ENCODE results near the gene ABO.
"Not testable (repeated sequence)": the region's sequence is repeated elsewhere in the genome, so short reads cannot be mapped to it uniquely, and the experiment has no call there.

ABO gene

DNA sequence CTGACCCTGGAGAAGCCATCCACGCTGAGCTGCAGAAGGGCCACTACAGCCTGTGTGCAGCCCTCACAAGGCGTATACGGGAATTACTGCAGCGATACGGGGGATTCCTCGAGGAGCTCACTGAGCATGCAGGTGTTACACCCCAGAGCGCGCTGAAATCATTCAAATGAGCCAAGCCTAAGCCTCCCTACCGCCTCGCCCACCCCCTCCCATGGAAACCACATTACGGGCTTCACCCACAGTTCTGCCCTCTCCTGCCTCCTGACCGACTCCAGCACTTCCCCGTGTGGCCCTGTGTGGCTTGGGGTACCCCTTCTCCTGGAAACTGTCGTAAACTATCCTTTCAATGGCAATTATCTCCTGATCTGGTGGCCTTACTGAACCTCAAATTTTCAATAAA, 47.7 kb upstream of the ABO start:
- no peaks in the 10 kb centered on the region for H4K20me1 ChIP-seq (ENCODE audit: insufficient read depth, low read length, poor library complexity, severe bottlenecking)
- TF ChIP-seq, protein P1, sequence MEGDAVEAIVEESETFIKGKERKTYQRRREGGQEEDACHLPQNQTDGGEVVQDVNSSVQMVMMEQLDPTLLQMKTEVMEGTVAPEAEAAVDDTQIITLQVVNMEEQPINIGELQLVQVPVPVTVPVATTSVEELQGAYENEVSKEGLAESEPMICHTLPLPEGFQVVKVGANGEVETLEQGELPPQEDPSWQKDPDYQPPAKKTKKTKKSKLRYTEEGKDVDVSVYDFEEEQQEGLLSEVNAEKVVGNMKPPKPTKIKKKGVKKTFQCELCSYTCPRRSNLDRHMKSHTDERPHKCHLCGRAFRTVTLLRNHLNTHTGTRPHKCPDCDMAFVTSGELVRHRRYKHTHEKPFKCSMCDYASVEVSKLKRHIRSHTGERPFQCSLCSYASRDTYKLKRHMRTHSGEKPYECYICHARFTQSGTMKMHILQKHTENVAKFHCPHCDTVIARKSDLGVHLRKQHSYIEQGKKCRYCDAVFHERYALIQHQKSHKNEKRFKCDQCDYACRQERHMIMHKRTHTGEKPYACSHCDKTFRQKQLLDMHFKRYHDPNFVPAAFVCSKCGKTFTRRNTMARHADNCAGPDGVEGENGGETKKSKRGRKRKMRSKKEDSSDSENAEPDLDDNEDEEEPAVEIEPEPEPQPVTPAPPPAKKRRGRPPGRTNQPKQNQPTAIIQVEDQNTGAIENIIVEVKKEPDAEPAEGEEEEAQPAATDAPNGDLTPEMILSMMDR (conservative IDR thresholded peaks at IDR 0.05; ENCODE audit: low read length): no peak
- TF ChIP-seq EZH2phosphoT487 (IDR thresholded peaks at IDR 0.05; ENCODE audit: borderline replicate concordance): no peak
- H3K27me3 ChIP-seq (ENCODE audit: insufficient read depth, low read length, poor library complexity, severe bottlenecking): no peaks in the 10 kb centered on the region

DNA sequence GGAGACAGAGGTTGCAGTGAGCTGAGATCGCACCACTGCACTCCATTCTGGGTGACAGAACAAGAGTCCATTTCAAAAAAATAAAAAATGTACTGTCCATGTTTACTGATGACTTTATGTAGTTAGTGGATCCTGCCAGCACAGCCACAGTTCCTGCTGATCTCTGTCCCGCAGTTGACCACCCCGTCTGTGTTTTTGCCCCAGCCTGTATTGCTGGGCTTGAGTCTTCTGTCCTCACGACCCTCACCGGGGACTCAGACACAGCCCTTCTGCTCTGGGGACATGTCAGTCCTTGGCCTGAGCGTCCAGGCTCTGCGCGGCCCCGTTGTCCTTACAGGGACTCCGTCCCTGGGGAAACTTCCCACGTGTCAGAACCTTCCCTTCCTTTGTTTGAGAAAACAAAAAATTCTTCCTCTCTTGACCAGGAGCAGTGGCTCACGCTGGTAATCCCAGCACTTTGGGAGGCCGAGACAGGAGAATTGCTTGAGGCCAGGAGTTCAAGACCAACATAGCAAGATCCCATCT, 46.5 kb upstream of the ABO start:
- H3K9me3 ChIP-seq (ENCODE audit: insufficient read depth, low read depth, low read length): no peaks in the 10 kb centered on the region
- no peaks in the 10 kb centered on the region for H3K79me2 ChIP-seq (ENCODE audit: insufficient read depth, low read length)
- H3F3A ChIP-seq (ENCODE audit: low read depth): no peaks in the 10 kb centered on the region
- TF ChIP-seq EZH2phosphoT487 (IDR thresholded peaks at IDR 0.05; ENCODE audit: borderline replicate concordance): no peak
- TF ChIP-seq, protein P1 (conservative IDR thresholded peaks at IDR 0.05; ENCODE audit: low read length): no peak
- H3K27me3 ChIP-seq (ENCODE audit: insufficient read depth, low read length, poor library complexity, severe bottlenecking): no peaks in the 10 kb centered on the region
- no peaks in the 10 kb centered on the region for H4K20me1 ChIP-seq (ENCODE audit: insufficient read depth, low read length, poor library complexity, severe bottlenecking)
- no peak overlapping the region for H3K9ac ChIP-seq (ENCODE audit: low read depth, low read length, poor library complexity, severe bottlenecking)
- H2AFZ ChIP-seq (ENCODE audit: low read length): no peak overlapping the region
- no peaks in the 10 kb centered on the region for H3K36me3 ChIP-seq (ENCODE audit: insufficient read depth, low read length)
- no peak overlapping the region for H3K4me2 ChIP-seq (ENCODE audit: low read depth, low read length, poor library complexity, severe bottlenecking)
- no peaks in the 10 kb centered on the region for H3K4me1 ChIP-seq (ENCODE audit: insufficient read depth, low read length, poor library complexity, severe bottlenecking)
- no peaks in the 10 kb centered on the region for H3K9me2 ChIP-seq (replicated peaks; ENCODE audit: low read depth, low read length)
- no peak overlapping the region for H3K4me3 ChIP-seq (ENCODE audit: low read length, poor library complexity, severe bottlenecking)

More for the DNA sequence above, 47.7 kb upstream of the ABO start:
- no peaks in the 10 kb centered on the region for H3F3A ChIP-seq (ENCODE audit: low read depth)
- no peaks in the 10 kb centered on the region for H3K36me3 ChIP-seq (ENCODE audit: insufficient read depth, low read length)
- no peak overlapping the region for H3K4me2 ChIP-seq (ENCODE audit: low read depth, low read length, poor library complexity, severe bottlenecking)
- no peaks in the 10 kb centered on the region for H3K9me3 ChIP-seq (ENCODE audit: insufficient read depth, low read depth, low read length)
- H2AFZ ChIP-seq (ENCODE audit: low read length): no peak overlapping the region
- no peak overlapping the region for H3K9ac ChIP-seq (ENCODE audit: low read depth, low read length, poor library complexity, severe bottlenecking)
- no peaks in the 10 kb centered on the region for H3K79me2 ChIP-seq (ENCODE audit: insufficient read depth, low read length)
- H3K4me3 ChIP-seq (ENCODE audit: low read length, poor library complexity, severe bottlenecking): no peak overlapping the region
- no peaks in the 10 kb centered on the region for H3K4me1 ChIP-seq (ENCODE audit: insufficient read depth, low read length, poor library complexity, severe bottlenecking)
- no peaks in the 10 kb centered on the region for H3K9me2 ChIP-seq (replicated peaks; ENCODE audit: low read depth, low read length)

GRCh38 chr9:133320421-133320881, 45.5 kb upstream of the ABO start:
- no peaks in the 10 kb centered on the region for H3K9me2 ChIP-seq (replicated peaks; ENCODE audit: low read depth, low read length)
- no peak overlapping the region for H3K4me3 ChIP-seq (ENCODE audit: low read length, poor library complexity, severe bottlenecking)
- no peaks in the 10 kb centered on the region for H3K4me1 ChIP-seq (ENCODE audit: insufficient read depth, low read length, poor library complexity, severe bottlenecking)
- H3F3A ChIP-seq (ENCODE audit: low read depth): no peaks in the 10 kb centered on the region
- H3K79me2 ChIP-seq (ENCODE audit: insufficient read depth, low read length): no peaks in the 10 kb centered on the region
- no peak overlapping the region for H3K9ac ChIP-seq (ENCODE audit: low read depth, low read length, poor library complexity, severe bottlenecking)
- no peaks in the 10 kb centered on the region for H3K27me3 ChIP-seq (ENCODE audit: insufficient read depth, low read length, poor library complexity, severe bottlenecking)
- TF ChIP-seq, protein P1 (conservative IDR thresholded peaks at IDR 0.05; ENCODE audit: low read length): no peak
- TF ChIP-seq EZH2phosphoT487 (IDR thresholded peaks at IDR 0.05; ENCODE audit: borderline replicate concordance): no peak
- H3K9me3 ChIP-seq (ENCODE audit: insufficient read depth, low read depth, low read length): no peaks in the 10 kb centered on the region
- no peaks in the 10 kb centered on the region for H4K20me1 ChIP-seq (ENCODE audit: insufficient read depth, low read length, poor library complexity, severe bottlenecking)
- H3K36me3 ChIP-seq (ENCODE audit: insufficient read depth, low read length): no peaks in the 10 kb centered on the region
- no peak overlapping the region for H2AFZ ChIP-seq (ENCODE audit: low read length)
- H3K4me2 ChIP-seq (ENCODE audit: low read depth, low read length, poor library complexity, severe bottlenecking): no peak overlapping the region

- not testable (repeated sequence) for H3K9me2 ChIP-seq (replicated peaks; ENCODE audit: low read depth, low read length); H3K9ac ChIP-seq (ENCODE audit: low read depth, low read length, poor library complexity, severe bottlenecking); H3K4me2 ChIP-seq (ENCODE audit: low read depth, low read length, poor library complexity, severe bottlenecking); H4K20me1 ChIP-seq (ENCODE audit: insufficient read depth, low read length, poor library complexity, severe bottlenecking); H3K27me3 ChIP-seq (ENCODE audit: insufficient read depth, low read length, poor library complexity, severe bottlenecking); H3K4me1 ChIP-seq (ENCODE audit: insufficient read depth, low read length, poor library complexity, severe bottlenecking); H3K79me2 ChIP-seq (ENCODE audit: insufficient read depth, low read length); H3F3A ChIP-seq (ENCODE audit: low read depth); H3K9me3 ChIP-seq (ENCODE audit: insufficient read depth, low read depth, low read length); H3K4me3 ChIP-seq (ENCODE audit: low read length, poor library complexity, severe bottlenecking); H2AFZ ChIP-seq (ENCODE audit: low read length); H3K36me3 ChIP-seq (ENCODE audit: insufficient read depth, low read length)
Measured at GRCh38 chr9:133317551-133317950, 42.5 kb upstream of the ABO start.

All from Loucy (cell line).